Measurements from ENCODE around the gene SLC49A3. TPM values are rescaled to one million over a fixed set of nuclear protein-coding genes. Genes with fewer than 3 reads are reported as not detected.

SLC49A3 gene
- total RNA-seq, 2 experiments from 2014 or later, result not detected

DNA sequence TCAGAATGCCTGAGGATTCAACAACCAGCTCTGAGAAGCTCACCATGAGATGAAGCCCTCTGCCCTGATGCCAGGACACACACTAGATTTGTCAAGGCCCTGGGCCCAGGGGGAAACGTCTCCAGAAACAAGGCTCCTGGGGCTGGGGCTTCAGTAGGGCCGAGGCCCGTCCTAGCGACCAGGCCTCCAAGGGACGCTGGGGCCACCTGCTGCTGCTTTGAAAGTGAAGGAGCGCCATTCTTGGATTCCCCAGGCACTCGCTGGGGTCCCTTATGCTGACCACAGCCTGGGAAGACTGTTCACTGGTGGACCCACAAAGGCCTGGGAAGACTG is 39.7 kb downstream of the SLC49A3 start:
- ChIA-PET CTCF (ENCODE audit: unreplicated experiment) (no interaction called here), POLR2A (no interaction called here)
- Histone ChIP-seq H3K9me3 (ENCODE audit: low read length) (no peaks in the 10 kb centered on the region), H3K27ac (ENCODE audit: low read depth, low read length, poor library complexity, severe bottlenecking) (no peak overlapping the region), H3K4me1 (ENCODE audit: insufficient read depth, low read length, poor library complexity, severe bottlenecking) (no peaks in the 10 kb centered on the region), H2AFZ (ENCODE audit: low read length) (no peak overlapping the region), H3K4me3 (ENCODE audit: low read depth, low read length, poor library complexity, severe bottlenecking) (no peak overlapping the region), H4K20me1 (ENCODE audit: insufficient read depth, low read length) (no peaks in the 10 kb centered on the region), H3K36me3 (ENCODE audit: insufficient read depth, low read length) (no peaks in the 10 kb centered on the region), H3K4me2 (ENCODE audit: low read length) (no peak overlapping the region), H3K79me2 (ENCODE audit: insufficient read depth, low read depth, low read length) (no peaks in the 10 kb centered on the region), H3K9me2 (ENCODE audit: insufficient read depth, low read length) (no peaks in the 10 kb centered on the region)
- no TSS peak for BruUV-seq (replicated peaks)
- DNase-seq (ENCODE audit: low spot score), result no peak
- TF ChIP-seq CTCF (conservative IDR thresholded peaks at IDR 0.05; ENCODE audit: low read length), result no peak
- no peak for TF ChIP-seq EZH2phosphoT487 (IDR thresholded peaks at IDR 0.05; ENCODE audit: borderline replicate concordance, low read depth, low read length)
- intact Hi-C loops (cut with micrococcal nuclease; ENCODE audit: unreplicated experiment), result no loop called here

DNA sequence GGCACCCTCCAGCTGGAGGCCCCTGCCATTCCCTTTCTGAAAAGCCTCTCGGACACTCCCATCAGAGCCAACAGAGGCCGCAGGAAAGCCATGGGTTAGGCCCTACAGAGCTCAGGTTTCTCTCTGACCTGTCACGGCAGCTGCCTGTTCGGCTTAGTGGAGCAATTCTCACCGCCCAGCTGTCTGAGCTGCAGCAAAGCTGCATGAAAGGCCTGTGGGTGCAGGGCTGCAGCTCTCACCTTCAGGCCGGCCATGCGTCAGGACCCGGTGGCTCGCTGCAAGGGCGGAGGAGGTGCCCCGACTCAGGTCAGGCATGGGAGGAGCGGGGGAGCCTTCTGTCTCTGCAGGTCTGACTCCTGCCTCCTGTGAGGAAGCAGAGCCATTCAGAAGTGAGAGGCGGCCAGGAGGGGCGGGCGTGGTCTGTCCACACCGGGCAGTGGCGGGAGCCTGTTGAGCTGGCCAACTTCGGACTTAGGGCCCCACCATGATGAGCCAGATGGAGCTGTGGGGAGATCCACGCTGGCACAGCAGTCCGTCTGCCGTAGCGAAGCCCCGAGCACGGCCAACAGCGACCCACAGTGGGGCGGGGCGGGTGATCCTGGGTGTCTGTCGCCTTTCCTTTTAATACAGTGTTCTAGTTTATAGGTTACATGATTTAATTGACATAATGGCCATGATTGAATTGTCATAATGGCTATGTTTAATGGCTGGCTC is 40.2 kb downstream of the SLC49A3 start:
- H3K36me3 ChIP-seq (ENCODE audit: insufficient read depth, low read length), result no peaks in the 10 kb centered on the region
- no TSS peak for BruUV-seq (replicated peaks)
- DNase-seq (ENCODE audit: low spot score), result no peak
- ChIA-PET POLR2A (no interaction called here), CTCF (ENCODE audit: unreplicated experiment) (no interaction called here)
- TF ChIP-seq CTCF (conservative IDR thresholded peaks at IDR 0.05; ENCODE audit: low read length) (no peak), EZH2phosphoT487 (IDR thresholded peaks at IDR 0.05; ENCODE audit: borderline replicate concordance, low read depth, low read length) (no peak)
- H3K9me3 ChIP-seq (ENCODE audit: low read length), result no peaks in the 10 kb centered on the region
- H4K20me1 ChIP-seq (ENCODE audit: insufficient read depth, low read length), result no peaks in the 10 kb centered on the region
- no peaks in the 10 kb centered on the region for H3K4me1 ChIP-seq (ENCODE audit: insufficient read depth, low read length, poor library complexity, severe bottlenecking)
- no peaks in the 10 kb centered on the region for H3K9me2 ChIP-seq (ENCODE audit: insufficient read depth, low read length)
- intact Hi-C loops (cut with micrococcal nuclease; ENCODE audit: unreplicated experiment), result no loop called here
- H2AFZ ChIP-seq (ENCODE audit: low read length), result no peak overlapping the region
- no peak overlapping the region for H3K4me3 ChIP-seq (ENCODE audit: low read depth, low read length, poor library complexity, severe bottlenecking)
- H3K79me2 ChIP-seq (ENCODE audit: insufficient read depth, low read depth, low read length), result no peaks in the 10 kb centered on the region
- H3K27ac ChIP-seq (ENCODE audit: low read depth, low read length, poor library complexity, severe bottlenecking), result no peak overlapping the region
- H3K4me2 ChIP-seq (ENCODE audit: low read length), result no peak overlapping the region

DNA sequence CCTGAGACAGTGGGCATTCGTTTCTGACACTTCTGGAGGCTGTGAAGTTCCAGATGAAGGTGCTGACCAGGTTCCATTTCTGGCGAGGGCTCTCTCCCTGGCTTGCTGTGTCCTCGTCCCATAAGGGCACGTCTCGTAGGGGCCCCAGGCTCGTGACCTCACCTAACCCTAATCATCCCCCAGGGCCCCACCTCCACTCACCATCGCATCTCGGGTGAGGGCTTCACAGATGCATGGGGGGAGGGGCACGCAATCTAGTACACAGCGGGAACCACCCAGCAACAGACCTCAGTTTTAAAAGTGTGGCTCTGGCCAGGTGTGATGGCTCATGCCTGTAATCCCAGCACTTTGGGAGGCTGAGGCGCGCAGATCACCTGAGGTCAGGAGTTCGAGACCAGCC is 41.5 kb downstream of the SLC49A3 start:
- intact Hi-C loops (cut with micrococcal nuclease; ENCODE audit: unreplicated experiment), result no loop called here
- Histone ChIP-seq H2AFZ (ENCODE audit: low read length) (no peak overlapping the region), H3K36me3 (ENCODE audit: insufficient read depth, low read length) (no peaks in the 10 kb centered on the region), H3K9me3 (ENCODE audit: low read length) (no peaks in the 10 kb centered on the region), H3K4me3 (ENCODE audit: low read depth, low read length, poor library complexity, severe bottlenecking) (no peak overlapping the region), H4K20me1 (ENCODE audit: insufficient read depth, low read length) (no peaks in the 10 kb centered on the region), H3K79me2 (ENCODE audit: insufficient read depth, low read depth, low read length) (no peaks in the 10 kb centered on the region), H3K9me2 (ENCODE audit: insufficient read depth, low read length) (no peaks in the 10 kb centered on the region), H3K4me1 (ENCODE audit: insufficient read depth, low read length, poor library complexity, severe bottlenecking) (no peaks in the 10 kb centered on the region), H3K27ac (ENCODE audit: low read depth, low read length, poor library complexity, severe bottlenecking) (no peak overlapping the region), H3K4me2 (ENCODE audit: low read length) (no peak overlapping the region)
- ChIA-PET CTCF (ENCODE audit: unreplicated experiment) (no interaction called here), POLR2A (no interaction called here)
- DNase-seq (ENCODE audit: low spot score), result no peak
- TF ChIP-seq CTCF (conservative IDR thresholded peaks at IDR 0.05; ENCODE audit: low read length), result no peak
- no peak for TF ChIP-seq EZH2phosphoT487 (IDR thresholded peaks at IDR 0.05; ENCODE audit: borderline replicate concordance, low read depth, low read length)
- BruUV-seq (replicated peaks), result no TSS peak
